IMR-90 (cell line): Measurements from ENCODE around the gene CAMK2D. TPM values are rescaled to one million over a fixed set of nuclear protein-coding genes. Genes with fewer than 3 reads are reported as not detected.

Experiments
- ATAC-seq: fragments of 200-7000 bp; cut with Tn5 transposase; 2 replicates; pipeline ENCODE4 v1.9.1; 2020; ENCODE audit warnings: low read depth, mild to moderate bottlenecking, moderate library complexity
- BruUV-seq: library from RNA; stranded (reverse); fragments of 400-500 nt; replicated peaks from 2 replicates; lab custom pipeline; 2021; lab: Mats Ljungman, UMichigan
- CTCF ChIA-PET: fragments of 300-600 bp; formaldehyde crosslinking; extraction: SDS; loops from one replicate; lab custom pipeline; 2021; ENCODE audit warnings: antibody characterized with exemption; lab: Yijun Ruan, JAX
- POLR2A ChIA-PET: fragments of 300-600 bp; sonication (Branson Sonifier 250); formaldehyde crosslinking; loops from one replicate; lab custom pipeline; 2022; ENCODE audit warnings: antibody characterized with exemption; ENCODE audit not compliant: unreplicated experiment; lab: Charles Lee
- DNase-seq: peaks from one replicate; pipeline ENCODE4 v3.0.0; 2013
- H2AFZ ChIP-seq: replicated peaks from 2 replicates; pipeline ENCODE3; 2013; ENCODE audit warnings: low read length, mild to moderate bottlenecking; ENCODE audit not compliant: poor library complexity
- H2AK5ac ChIP-seq: 2 replicates; pipeline ENCODE4 v1.6.1; 2013; ENCODE audit warnings: low read depth, low read length, inconsistent platforms
- H2AK9ac ChIP-seq: replicated peaks from 2 replicates; pipeline ENCODE3; 2013; ENCODE audit warnings: mild to moderate bottlenecking, low read depth, low read length, moderate library complexity; ENCODE audit not compliant: poor library complexity
- H2BK120ac ChIP-seq: 2 replicates; pipeline ENCODE4 v1.6.1; 2013; ENCODE audit warnings: low read depth, low read length, inconsistent platforms
- H2BK15ac ChIP-seq: 3 replicates; pipeline ENCODE4 v1.6.1; 2013; ENCODE audit warnings: low read depth, low read length, inconsistent platforms
- H2BK20ac ChIP-seq: 2 replicates; pipeline ENCODE4 v1.6.1; 2013; ENCODE audit warnings: low read depth, mild to moderate bottlenecking, inconsistent platforms, low read length, moderate library complexity
- H2BK5ac ChIP-seq: 2 replicates; pipeline ENCODE4 v1.6.1; 2013; ENCODE audit warnings: mild to moderate bottlenecking, low read depth, low read length, inconsistent platforms; ENCODE audit not compliant: poor library complexity, severe bottlenecking
- H3K14ac ChIP-seq: replicated peaks from 2 replicates; pipeline ENCODE4 v1.6.1; 2013; ENCODE audit warnings: low read depth, low read length, inconsistent platforms
- H3K18ac ChIP-seq: 2 replicates; pipeline ENCODE4 v1.6.1; 2013; ENCODE audit warnings: low read depth, low read length, control low read depth
- H3K23ac ChIP-seq: 2 replicates; pipeline ENCODE4 v1.6.1; 2013; ENCODE audit warnings: low read depth, low read length, inconsistent platforms
- H3K27ac ChIP-seq: 2 replicates; pipeline ENCODE4 v1.5.1; 2013; ENCODE audit warnings: mild to moderate bottlenecking, control low read depth, low read length; ENCODE audit not compliant: insufficient read depth
- H3K27me3 ChIP-seq: 2 replicates; pipeline ENCODE4 v1.6.1; 2013; ENCODE audit warnings: low read length; ENCODE audit not compliant: control insufficient read depth, insufficient read depth
- H3K36me3 ChIP-seq: 2 replicates; pipeline ENCODE4 v1.6.1; 2013; ENCODE audit warnings: low read length, mixed read lengths; ENCODE audit not compliant: control insufficient read depth, insufficient read depth
- H3K4ac ChIP-seq: 2 replicates; pipeline ENCODE4 v1.6.1; 2013; ENCODE audit warnings: low read depth, low read length, inconsistent platforms
- H3K4me1 ChIP-seq: 2 replicates; pipeline ENCODE4 v1.6.1; 2013; ENCODE audit warnings: low read length, mixed read lengths; ENCODE audit not compliant: control insufficient read depth, insufficient read depth
- H3K4me2 ChIP-seq: 2 replicates; pipeline ENCODE4 v1.6.1; 2013; ENCODE audit warnings: low read depth, mild to moderate bottlenecking, control low read depth, low read length, moderate library complexity
- H3K4me3 ChIP-seq: 2 replicates; pipeline ENCODE4 v1.5.1; 2013; ENCODE audit warnings: low read depth, mild to moderate bottlenecking, control low read depth, low read length, moderate library complexity; ENCODE audit not compliant: insufficient read depth
- H3K56ac ChIP-seq: 2 replicates; pipeline ENCODE4 v1.6.1; 2013; ENCODE audit warnings: low read length, inconsistent platforms; ENCODE audit not compliant: insufficient read depth; ENCODE audit errors: extremely low read depth
- H3K79me1 ChIP-seq, 2 experiments: 2 replicates each; pipeline ENCODE4 v1.6.1; 2013; ENCODE audit warnings: low read length in 2 of 2, inconsistent platforms in 1 of 2, low read depth in 1 of 2
- H3K9ac ChIP-seq: 2 replicates; pipeline ENCODE4 v1.6.1; 2013; ENCODE audit warnings: low read depth, low read length, control low read depth
- H3K9me1 ChIP-seq: 2 replicates; pipeline ENCODE4 v1.6.1; 2013; ENCODE audit warnings: low read length, inconsistent platforms; ENCODE audit not compliant: insufficient read depth
- H3K9me3 ChIP-seq: 2 replicates; pipeline ENCODE4 v1.6.1; 2013; ENCODE audit warnings: low read length; ENCODE audit not compliant: control insufficient read depth, insufficient read depth
- H4K20me1 ChIP-seq: 2 replicates; pipeline ENCODE4 v1.6.1; 2013; ENCODE audit warnings: low read length, inconsistent platforms; ENCODE audit not compliant: insufficient read depth
- H4K5ac ChIP-seq: 2 replicates; pipeline ENCODE4 v1.6.1; 2013; ENCODE audit warnings: mild to moderate bottlenecking, low read depth, low read length, control low read depth
- H4K8ac ChIP-seq, 2 experiments: 2 replicates each; pipeline ENCODE4 v1.6.1; 2013; ENCODE audit warnings: low read depth in 2 of 2, low read length in 2 of 2, control low read depth in 1 of 2, inconsistent platforms in 1 of 2
- H4K91ac ChIP-seq: 2 replicates; pipeline ENCODE4 v1.6.1; 2013; ENCODE audit warnings: low read depth, low read length, inconsistent platforms; ENCODE audit not compliant: insufficient read depth
- BHLHE40 ChIP-seq: fragments of 150-350 bp; IDR thresholded peaks from 2 replicates; pipeline ENCODE4 v1.6.1; 2016; ENCODE audit warnings: mild to moderate bottlenecking, low read depth, low read length
- CEBPB ChIP-seq: IDR thresholded peaks from 2 replicates; pipeline ENCODE4 v1.6.1; 2012; ENCODE audit warnings: low read depth, low read length, improper control_type of control experiment
- CHD1 ChIP-seq: IDR thresholded peaks from 2 replicates; pipeline ENCODE4 v1.6.1; 2012; ENCODE audit warnings: low read depth, low read length, improper control_type of control experiment
- FOS ChIP-seq: fragments of 150-350 bp; IDR thresholded peaks from 2 replicates; pipeline ENCODE4 v1.6.1; 2016; ENCODE audit warnings: low read depth, low read length
- MAFK ChIP-seq: IDR thresholded peaks from 2 replicates; pipeline ENCODE4 v1.6.1; 2012; ENCODE audit warnings: low read depth, low read length, improper control_type of control experiment
- MAZ ChIP-seq: IDR thresholded peaks from 2 replicates; pipeline ENCODE4 v1.6.1; 2012; ENCODE audit warnings: low read depth, mild to moderate bottlenecking, low read length, improper control_type of control experiment, moderate library complexity, borderline replicate concordance
- MXI1 ChIP-seq: IDR thresholded peaks from 2 replicates; pipeline ENCODE4 v1.6.1; 2012; ENCODE audit warnings: low read depth, mild to moderate bottlenecking, low read length, moderate library complexity, borderline replicate concordance
- NFE2L2 ChIP-seq: fragments of 150-350 bp; IDR thresholded peaks from 2 replicates; pipeline ENCODE4 v1.6.1; 2016; ENCODE audit warnings: low read depth, mild to moderate bottlenecking, low read length
- POLR2A ChIP-seq: IDR thresholded peaks from 2 replicates; pipeline ENCODE4 v1.6.1; 2012; ENCODE audit warnings: mild to moderate bottlenecking, low read depth, low read length
- RAD21 ChIP-seq: IDR thresholded peaks from 2 replicates; pipeline ENCODE4 v1.6.1; 2012; ENCODE audit warnings: low read length, improper control_type of control experiment
- RCOR1 ChIP-seq: IDR thresholded peaks from 2 replicates; pipeline ENCODE4 v1.6.1; 2012; ENCODE audit warnings: mild to moderate bottlenecking, low read length, improper control_type of control experiment; ENCODE audit not compliant: insufficient replicate concordance
- RFX5 ChIP-seq: IDR thresholded peaks from 2 replicates; pipeline ENCODE4 v1.8.0; 2012; ENCODE audit warnings: low read depth, mild to moderate bottlenecking, low read length, moderate library complexity
- SMC3 ChIP-seq: fragments of 150-350 bp; IDR thresholded peaks from 2 replicates; pipeline ENCODE4 v1.6.1; 2016; ENCODE audit warnings: low read depth, mild to moderate bottlenecking, antibody characterized with exemption, low read length, moderate library complexity
- dilution Hi-C: fragments of 300-500 bp; cut with HindIII; formaldehyde crosslinking; loops from one replicate; pipeline ENCODE4 v1.14.3; 2018; ENCODE audit warnings: low sequenced_read_pairs; ENCODE audit not compliant: unreplicated experiment
- in situ Hi-C: fragments of 300-500 bp; cut with MboI; formaldehyde crosslinking; loops from 3 replicates; pipeline ENCODE4 v1.14.3; 2019; ENCODE audit warnings: low sequenced_read_pairs, inconsistent platforms, mixed read lengths
- intact Hi-C: fragments of 100-400 bp; cut with micrococcal nuclease; formaldehyde crosslinking; loops from 2 replicates; pipeline ENCODE4 v1.10.0; 2022
- polyA plus RNA-seq, 3 experiments: library from polyadenylated mRNA; depleted of rRNA; stranded (reverse); fragments of >200 nt; gene quantifications; 2 replicates each; pipeline ENCODE4 v1.2.3, GENCODE V29; 2012; ENCODE audit warnings: low replicate concordance in 1 of 3
- total RNA-seq: library from RNA; depleted of rRNA; stranded (reverse); fragments of >200 nt; gene quantifications from 2 replicates; pipeline ENCODE4 v1.2.3, GENCODE V29; 2012
- TF ChIP-seq, protein P1 (sequence below): fragments of 150-350 bp; IDR thresholded peaks from 2 replicates; pipeline ENCODE4 v1.6.1; 2017; ENCODE audit warnings: mild to moderate bottlenecking, antibody characterized with exemption, low read length, low read depth
- TF ChIP-seq, protein P2 (sequence below): conservative IDR thresholded peaks from 2 replicates; pipeline ENCODE4 v1.5.1; 2012; ENCODE audit warnings: mild to moderate bottlenecking, low read depth, low read length, improper control_type of control experiment
- TF ChIP-seq, protein P3 (sequence below): fragments of 150-350 bp; IDR thresholded peaks from 2 replicates; pipeline ENCODE4 v1.6.1; 2016; ENCODE audit warnings: low read depth, mild to moderate bottlenecking, low read length, moderate library complexity, borderline replicate concordance

The CAMK2D gene
- total and polyA plus RNA-seq, 2 of the 4 experiments (the other 2 are of a cell fraction) = 44.6 to 156 TPM

DNA sequence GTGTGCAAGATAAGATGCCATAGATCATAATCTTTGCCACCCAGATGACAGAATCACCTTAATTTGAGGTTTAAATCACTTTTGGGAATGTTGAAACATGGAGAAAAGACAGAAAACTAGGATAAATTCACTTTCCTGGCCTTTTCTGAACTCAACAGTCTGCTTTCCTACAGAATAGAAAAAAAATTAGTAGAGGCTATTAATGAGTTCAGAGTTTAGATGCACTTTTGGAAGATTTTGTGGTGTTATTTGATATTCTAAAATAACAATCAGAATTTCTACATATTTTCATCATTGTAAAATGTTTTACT is 195.9 kb downstream of the CAMK2D start:
- Histone ChIP-seq H2BK20ac (no peak overlapping the region), H3K27ac (no peak overlapping the region), H3K4me3 (no peak overlapping the region), H4K91ac (no peak overlapping the region), H2BK5ac (no peak overlapping the region), H3K4ac (no peak overlapping the region), H3K23ac (no peak overlapping the region), H3K4me1 (peaks cover 3% of the 10 kb centered on the region; the same call in 1 of the 2 replicates), H3K9me3 (no peaks in the 10 kb centered on the region), H3K36me3 (no peaks in the 10 kb centered on the region), H2AK5ac (no peak overlapping the region), H4K8ac (no peak overlapping the region), H3K9ac (no peak overlapping the region), H3K27me3 (no peaks in the 10 kb centered on the region), H3K56ac (no peak overlapping the region), H4K20me1 (peaks cover 3% of the 10 kb centered on the region; the same call in 1 of the 2 replicates), H2AK9ac (no peak overlapping the region), H4K5ac (no peak overlapping the region), H3K79me1 (peaks cover 18 to 25% of the 10 kb centered on the region in 2 experiments; a peak in 3 of 4 replicates), H3K9me1 (peaks cover 3% of the 10 kb centered on the region; the same call in 1 of the 2 replicates), H2BK120ac (no peak overlapping the region), H3K14ac (no peak overlapping the region), H3K4me2 (no peak overlapping the region), H3K18ac (no peak overlapping the region), H2BK15ac (no peak overlapping the region), H2AFZ (no peak overlapping the region)
- ChIA-PET CTCF (no interaction called here), POLR2A (no interaction called here)
- dilution Hi-C loops = no loop called here
- BruUV-seq = no TSS peak
- TF ChIP-seq MAFK = no peak
- TF ChIP-seq, protein P1, sequence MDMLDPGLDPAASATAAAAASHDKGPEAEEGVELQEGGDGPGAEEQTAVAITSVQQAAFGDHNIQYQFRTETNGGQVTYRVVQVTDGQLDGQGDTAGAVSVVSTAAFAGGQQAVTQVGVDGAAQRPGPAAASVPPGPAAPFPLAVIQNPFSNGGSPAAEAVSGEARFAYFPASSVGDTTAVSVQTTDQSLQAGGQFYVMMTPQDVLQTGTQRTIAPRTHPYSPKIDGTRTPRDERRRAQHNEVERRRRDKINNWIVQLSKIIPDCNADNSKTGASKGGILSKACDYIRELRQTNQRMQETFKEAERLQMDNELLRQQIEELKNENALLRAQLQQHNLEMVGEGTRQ = no peak
- no peak for TF ChIP-seq FOS
- TF ChIP-seq RCOR1 = no peak
- TF ChIP-seq POLR2A = no peak
- TF ChIP-seq RFX5 = no peak
- no peak for TF ChIP-seq RAD21
- TF ChIP-seq SMC3 = no peak
- TF ChIP-seq BHLHE40 = no peak
- no peak for TF ChIP-seq CHD1
- TF ChIP-seq, protein P2, sequence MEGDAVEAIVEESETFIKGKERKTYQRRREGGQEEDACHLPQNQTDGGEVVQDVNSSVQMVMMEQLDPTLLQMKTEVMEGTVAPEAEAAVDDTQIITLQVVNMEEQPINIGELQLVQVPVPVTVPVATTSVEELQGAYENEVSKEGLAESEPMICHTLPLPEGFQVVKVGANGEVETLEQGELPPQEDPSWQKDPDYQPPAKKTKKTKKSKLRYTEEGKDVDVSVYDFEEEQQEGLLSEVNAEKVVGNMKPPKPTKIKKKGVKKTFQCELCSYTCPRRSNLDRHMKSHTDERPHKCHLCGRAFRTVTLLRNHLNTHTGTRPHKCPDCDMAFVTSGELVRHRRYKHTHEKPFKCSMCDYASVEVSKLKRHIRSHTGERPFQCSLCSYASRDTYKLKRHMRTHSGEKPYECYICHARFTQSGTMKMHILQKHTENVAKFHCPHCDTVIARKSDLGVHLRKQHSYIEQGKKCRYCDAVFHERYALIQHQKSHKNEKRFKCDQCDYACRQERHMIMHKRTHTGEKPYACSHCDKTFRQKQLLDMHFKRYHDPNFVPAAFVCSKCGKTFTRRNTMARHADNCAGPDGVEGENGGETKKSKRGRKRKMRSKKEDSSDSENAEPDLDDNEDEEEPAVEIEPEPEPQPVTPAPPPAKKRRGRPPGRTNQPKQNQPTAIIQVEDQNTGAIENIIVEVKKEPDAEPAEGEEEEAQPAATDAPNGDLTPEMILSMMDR = no peak
- no peak for TF ChIP-seq CEBPB
- no peak for TF ChIP-seq NFE2L2
- TF ChIP-seq MXI1 = no peak
- TF ChIP-seq, protein P3, sequence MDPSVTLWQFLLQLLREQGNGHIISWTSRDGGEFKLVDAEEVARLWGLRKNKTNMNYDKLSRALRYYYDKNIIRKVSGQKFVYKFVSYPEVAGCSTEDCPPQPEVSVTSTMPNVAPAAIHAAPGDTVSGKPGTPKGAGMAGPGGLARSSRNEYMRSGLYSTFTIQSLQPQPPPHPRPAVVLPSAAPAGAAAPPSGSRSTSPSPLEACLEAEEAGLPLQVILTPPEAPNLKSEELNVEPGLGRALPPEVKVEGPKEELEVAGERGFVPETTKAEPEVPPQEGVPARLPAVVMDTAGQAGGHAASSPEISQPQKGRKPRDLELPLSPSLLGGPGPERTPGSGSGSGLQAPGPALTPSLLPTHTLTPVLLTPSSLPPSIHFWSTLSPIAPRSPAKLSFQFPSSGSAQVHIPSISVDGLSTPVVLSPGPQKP = no peak
- no peak for TF ChIP-seq MAZ
- ATAC-seq (no peak), DNase-seq (no peak)
- intact Hi-C loops = no loop called here
- in situ Hi-C loops = no loop called here
